HT1080 (cell line): ENCODE results near the gene GBP5. TPM values are rescaled to one million over a fixed set of nuclear protein-coding genes. Genes with fewer than 3 reads are reported as not detected.

ENCODE experiments used
- total RNA-seq: library from RNA; depleted of rRNA; stranded (reverse); fragments of >200 nt; shearing (Covaris generic); gene quantifications from 2 replicates; pipeline ENCODE4 v1.2.3, GENCODE V29; 2014; rRNA removed

GBP5 gene
- total RNA-seq, 1 experiment from 2014 or later = 0.18 TPM

Other genes starting within 250 kb of the GBP5 start
- gene GBP3, start 250.0 kb downstream of the GBP5 start, total RNA-seq = 20.0 and 21.8 TPM in 2 replicates
- 12.9 and 17.0 TPM in 2 replicates for gene GBP1, start 207.7 kb downstream of the GBP5 start, total RNA-seq
- gene GBP2, start 146.7 kb downstream of the GBP5 start, total RNA-seq = 2.8 and 3.7 TPM in 2 replicates
- gene GBP7, start 96.9 kb downstream of the GBP5 start, total RNA-seq = not detected in 2 replicates
- 0.02 and 0.10 TPM in 2 replicates for gene GBP4, start 73.9 kb downstream of the GBP5 start, total RNA-seq
- not detected in 2 replicates for gene GBP6, start 91.2 kb upstream of the GBP5 start, total RNA-seq